ENCODE data around the gene BACE2. TPM values are rescaled to one million over a fixed set of nuclear protein-coding genes. Genes with fewer than 3 reads are reported as not detected.
A peak's percentile ranks its signal among the peaks of the same experiment; 100 is the strongest.

The BACE2 gene
- total RNA-seq, 1 donor: 85.8 TPM

DNA sequence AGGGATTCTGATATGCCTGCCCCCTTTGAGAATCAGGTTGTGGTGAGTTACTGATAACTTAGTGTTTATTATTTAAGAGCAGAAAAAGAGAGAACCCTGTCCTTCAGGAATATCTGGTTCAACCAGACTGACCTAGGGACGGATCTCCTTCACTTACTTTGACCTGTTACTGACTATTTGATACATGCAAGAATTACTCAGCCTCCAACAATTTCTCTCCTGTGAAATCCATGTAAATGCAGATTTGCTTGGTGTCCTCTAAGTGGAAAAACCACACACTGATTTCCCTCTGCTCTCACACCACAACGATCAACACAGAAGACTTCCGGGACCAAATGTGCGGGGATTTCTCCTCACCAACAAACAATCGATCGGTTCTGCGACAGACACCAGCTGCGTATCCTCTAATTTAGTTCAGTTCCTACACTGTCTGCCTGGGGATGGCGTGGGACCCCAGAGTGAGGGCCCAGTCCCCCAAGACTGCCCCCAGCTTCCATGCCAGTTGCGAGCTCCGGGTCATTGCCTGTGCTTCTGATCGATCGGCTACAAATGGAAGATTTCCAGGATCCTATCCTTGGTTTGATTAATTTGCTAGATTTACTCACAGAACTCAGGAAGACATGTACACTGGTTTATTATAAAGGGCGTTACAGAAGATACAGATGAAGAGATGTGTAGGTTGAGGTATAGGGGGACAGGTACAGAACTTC is 51.7 kb downstream of the BACE2 start:
- no peak overlapping the region for H3K4me3 ChIP-seq (ENCODE audit: insufficient read depth, low read length)
- no peak overlapping the region for H3K27ac ChIP-seq (ENCODE audit: low read depth, low read length)
- no peak overlapping the region for H2AFZ ChIP-seq (ENCODE audit: low read length)
- H4K20me1 ChIP-seq (ENCODE audit: insufficient read depth, low read length): no peaks in the 10 kb centered on the region
- TF ChIP-seq, protein P1, sequence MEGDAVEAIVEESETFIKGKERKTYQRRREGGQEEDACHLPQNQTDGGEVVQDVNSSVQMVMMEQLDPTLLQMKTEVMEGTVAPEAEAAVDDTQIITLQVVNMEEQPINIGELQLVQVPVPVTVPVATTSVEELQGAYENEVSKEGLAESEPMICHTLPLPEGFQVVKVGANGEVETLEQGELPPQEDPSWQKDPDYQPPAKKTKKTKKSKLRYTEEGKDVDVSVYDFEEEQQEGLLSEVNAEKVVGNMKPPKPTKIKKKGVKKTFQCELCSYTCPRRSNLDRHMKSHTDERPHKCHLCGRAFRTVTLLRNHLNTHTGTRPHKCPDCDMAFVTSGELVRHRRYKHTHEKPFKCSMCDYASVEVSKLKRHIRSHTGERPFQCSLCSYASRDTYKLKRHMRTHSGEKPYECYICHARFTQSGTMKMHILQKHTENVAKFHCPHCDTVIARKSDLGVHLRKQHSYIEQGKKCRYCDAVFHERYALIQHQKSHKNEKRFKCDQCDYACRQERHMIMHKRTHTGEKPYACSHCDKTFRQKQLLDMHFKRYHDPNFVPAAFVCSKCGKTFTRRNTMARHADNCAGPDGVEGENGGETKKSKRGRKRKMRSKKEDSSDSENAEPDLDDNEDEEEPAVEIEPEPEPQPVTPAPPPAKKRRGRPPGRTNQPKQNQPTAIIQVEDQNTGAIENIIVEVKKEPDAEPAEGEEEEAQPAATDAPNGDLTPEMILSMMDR (IDR thresholded peaks at IDR 0.05; ENCODE audit: extremely low read depth, low read depth, low read length): no peak
- peaks cover 12% of the 10 kb centered on the region for H3K4me1 ChIP-seq (ENCODE audit: insufficient read depth, low read length)
- no peak for DNase-seq (ENCODE audit: insufficient read length, low spot score, missing footprints)
- H3K36me3 ChIP-seq (ENCODE audit: insufficient read depth, low read length): no peaks in the 10 kb centered on the region
- H3K4me2 ChIP-seq (ENCODE audit: insufficient read depth, low read length): no peak overlapping the region
- no peaks in the 10 kb centered on the region for H3K27me3 ChIP-seq (ENCODE audit: insufficient read depth, low read length)
- no peaks in the 10 kb centered on the region for H3K9me3 ChIP-seq (ENCODE audit: low read depth, low read length)
- H3K79me2 ChIP-seq (ENCODE audit: insufficient read depth, low read length): peaks cover 17% of the 10 kb centered on the region

DNA sequence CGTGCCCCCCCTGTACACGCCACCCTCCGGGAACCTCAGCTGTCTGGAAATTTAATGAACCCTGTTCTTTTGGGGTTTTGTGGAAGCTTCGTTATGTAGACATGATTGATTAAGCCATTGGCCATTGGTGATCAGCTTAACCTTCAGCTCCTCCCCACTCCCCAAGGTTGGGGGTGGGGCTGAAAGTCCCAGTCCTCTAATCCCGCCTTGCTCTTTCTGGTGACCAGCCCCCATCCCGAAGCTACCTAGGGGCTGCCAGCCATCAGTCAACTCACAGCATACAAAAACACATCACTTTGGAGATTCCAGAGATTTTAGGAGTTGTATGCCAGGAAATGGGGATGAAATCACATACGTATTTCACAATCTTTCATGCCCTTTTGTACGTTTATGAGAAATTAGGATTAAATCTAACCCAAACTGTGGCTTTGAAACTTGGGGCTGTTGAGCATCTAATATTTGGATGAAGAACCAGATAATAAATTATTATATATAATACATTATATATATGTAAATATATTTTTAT is 52.3 kb downstream of the BACE2 start:
- no peaks in the 10 kb centered on the region for H4K20me1 ChIP-seq (ENCODE audit: insufficient read depth, low read length)
- DNase-seq (ENCODE audit: insufficient read length, low spot score, missing footprints): no peak
- H3K79me2 ChIP-seq (ENCODE audit: insufficient read depth, low read length): peaks cover 17% of the 10 kb centered on the region
- TF ChIP-seq, protein P1 (IDR thresholded peaks at IDR 0.05; ENCODE audit: extremely low read depth, low read depth, low read length): no peak
- no peak overlapping the region for H2AFZ ChIP-seq (ENCODE audit: low read length)
- H3K4me1 ChIP-seq (ENCODE audit: insufficient read depth, low read length): peaks cover 12% of the 10 kb centered on the region
- no peak overlapping the region for H3K27ac ChIP-seq (ENCODE audit: low read depth, low read length)
- H3K27me3 ChIP-seq (ENCODE audit: insufficient read depth, low read length): no peaks in the 10 kb centered on the region
- H3K4me2 ChIP-seq (ENCODE audit: insufficient read depth, low read length): no peak overlapping the region
- H3K4me3 ChIP-seq (ENCODE audit: insufficient read depth, low read length): no peak overlapping the region
- H3K36me3 ChIP-seq (ENCODE audit: insufficient read depth, low read length): no peaks in the 10 kb centered on the region
- no peaks in the 10 kb centered on the region for H3K9me3 ChIP-seq (ENCODE audit: low read depth, low read length)

DNA sequence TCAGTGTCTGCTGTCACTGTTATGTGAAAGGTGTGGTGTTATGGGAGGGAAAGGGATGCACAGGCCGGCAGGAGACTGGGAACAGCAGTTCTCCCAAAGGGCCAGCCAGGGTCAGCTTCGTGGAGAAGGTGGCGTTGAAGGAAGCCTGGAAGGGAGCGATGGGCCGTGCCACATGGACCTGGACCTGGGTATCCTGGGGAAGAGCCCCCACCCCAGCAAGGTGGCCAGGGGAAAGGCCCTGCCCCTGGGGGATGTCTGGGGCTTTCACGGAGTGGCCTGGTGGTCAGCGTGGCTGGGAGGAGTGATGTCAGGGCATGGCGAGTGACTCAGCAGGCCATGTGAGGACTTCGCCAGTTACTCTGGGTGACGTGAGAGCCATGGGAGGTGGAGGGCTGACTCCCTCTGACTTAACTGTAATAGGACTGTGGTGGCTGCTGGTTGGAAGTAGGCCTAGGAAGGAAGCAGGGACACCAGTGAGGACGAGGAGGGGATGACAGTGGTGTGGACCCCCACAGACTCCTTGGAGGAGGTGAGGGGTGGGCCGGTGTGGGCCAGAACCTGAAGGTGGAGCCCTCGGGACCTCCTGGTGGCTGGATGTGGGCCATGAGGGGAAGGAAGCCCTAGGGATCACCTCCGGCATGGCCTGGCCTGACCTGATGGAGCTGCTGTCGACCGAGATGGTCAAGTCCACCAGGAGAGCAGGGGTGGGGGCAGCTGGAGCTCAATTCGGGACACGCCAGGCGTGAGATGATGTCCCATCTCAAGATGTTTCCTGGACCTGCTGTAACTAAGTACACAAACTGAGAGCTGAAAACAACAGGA is 54.5 kb downstream of the BACE2 start:
- no peaks in the 10 kb centered on the region for H3K27me3 ChIP-seq (ENCODE audit: insufficient read depth, low read length)
- peak; percentile 79 for DNase-seq (ENCODE audit: insufficient read length, low spot score, missing footprints)
- no peaks in the 10 kb centered on the region for H3K36me3 ChIP-seq (ENCODE audit: insufficient read depth, low read length)
- H3K27ac ChIP-seq (ENCODE audit: low read depth, low read length): peak overlapping the region; percentile 48
- H3K4me2 ChIP-seq (ENCODE audit: insufficient read depth, low read length): no peak overlapping the region
- peaks cover 11% of the 10 kb centered on the region for H3K79me2 ChIP-seq (ENCODE audit: insufficient read depth, low read length)
- peaks cover 9% of the 10 kb centered on the region for H3K4me1 ChIP-seq (ENCODE audit: insufficient read depth, low read length)
- H3K4me3 ChIP-seq (ENCODE audit: insufficient read depth, low read length): no peak overlapping the region
- no peaks in the 10 kb centered on the region for H3K9me3 ChIP-seq (ENCODE audit: low read depth, low read length)
- H4K20me1 ChIP-seq (ENCODE audit: insufficient read depth, low read length): peaks cover 2% of the 10 kb centered on the region
- TF ChIP-seq, protein P1 (IDR thresholded peaks at IDR 0.05; ENCODE audit: extremely low read depth, low read depth, low read length): no peak
- no peak overlapping the region for H2AFZ ChIP-seq (ENCODE audit: low read length)

DNA sequence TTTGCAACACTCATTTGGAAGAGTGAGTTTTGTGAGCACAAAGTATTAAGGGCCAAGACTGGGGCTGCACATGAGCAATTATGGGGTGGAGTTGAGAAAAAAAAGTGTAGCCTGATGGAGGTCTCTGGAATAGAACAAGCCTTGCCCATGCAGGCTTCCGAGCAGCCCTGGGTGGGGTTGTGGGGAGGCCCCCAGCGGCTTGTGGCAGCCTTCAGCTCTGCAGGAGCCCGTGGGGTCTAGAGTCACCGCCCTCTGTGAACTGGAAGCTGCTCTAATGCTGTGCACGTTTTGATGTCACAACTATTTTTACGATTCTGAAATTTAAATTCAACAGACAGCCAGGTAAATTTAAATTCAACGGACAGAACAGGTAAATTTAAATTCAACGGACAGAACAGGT is 58.9 kb downstream of the BACE2 start:
- no peak overlapping the region for H2AFZ ChIP-seq (ENCODE audit: low read length)
- H3K36me3 ChIP-seq (ENCODE audit: insufficient read depth, low read length): peaks cover 11% of the 10 kb centered on the region
- no peaks in the 10 kb centered on the region for H3K27me3 ChIP-seq (ENCODE audit: insufficient read depth, low read length)

More for the DNA sequence above, 58.9 kb downstream of the BACE2 start:
- no peaks in the 10 kb centered on the region for H3K9me3 ChIP-seq (ENCODE audit: low read depth, low read length)
- no peak overlapping the region for H3K4me3 ChIP-seq (ENCODE audit: insufficient read depth, low read length)
- peak; percentile 30 for DNase-seq (ENCODE audit: insufficient read length, low spot score, missing footprints)
- no peak overlapping the region for H3K27ac ChIP-seq (ENCODE audit: low read depth, low read length)
- TF ChIP-seq, protein P1 (IDR thresholded peaks at IDR 0.05; ENCODE audit: extremely low read depth, low read depth, low read length): no peak
- peaks cover 9% of the 10 kb centered on the region for H3K79me2 ChIP-seq (ENCODE audit: insufficient read depth, low read length)
- H3K4me2 ChIP-seq (ENCODE audit: insufficient read depth, low read length): no peak overlapping the region
- H3K4me1 ChIP-seq (ENCODE audit: insufficient read depth, low read length): no peaks in the 10 kb centered on the region
- peaks cover 2% of the 10 kb centered on the region for H4K20me1 ChIP-seq (ENCODE audit: insufficient read depth, low read length)
